Measurements from ENCODE around the gene SEMA4D.

SEMA4D gene

DNA sequence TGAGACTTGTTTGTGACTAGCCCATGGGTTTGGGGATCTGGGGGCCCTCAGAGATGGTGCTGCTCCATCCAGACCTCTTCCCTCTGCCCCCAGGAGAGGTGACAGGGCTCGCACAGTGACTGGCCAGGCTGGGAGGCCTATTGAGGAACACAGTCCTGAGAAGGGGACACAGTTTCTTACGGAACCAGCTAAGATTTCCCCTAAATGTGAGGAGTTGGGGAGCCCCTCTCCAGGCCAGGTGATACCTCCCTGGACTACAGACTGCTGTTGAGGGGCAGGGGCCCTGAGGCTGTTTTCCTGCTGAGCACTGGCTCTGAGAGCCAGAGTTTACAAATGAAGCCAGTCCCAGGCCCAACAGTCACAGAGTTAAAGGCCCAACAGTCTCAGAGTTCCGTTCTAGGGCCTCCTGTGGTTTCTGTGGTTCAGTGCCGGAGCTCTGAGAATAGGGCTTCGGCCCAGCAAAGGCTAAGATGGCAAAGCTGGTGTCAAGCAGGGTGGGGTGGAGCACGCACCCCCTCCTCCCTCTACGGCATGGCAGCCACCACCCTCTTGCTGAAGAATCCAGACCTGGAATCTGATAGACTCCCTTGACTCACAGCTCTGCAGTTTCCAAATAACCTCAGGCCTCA, 1.1 kb upstream of the SEMA4D start:
- H3K4me3 ChIP-seq (replicated peaks; ENCODE audit: low read depth, low read length), result no peak overlapping the region
- no peak for DNase-seq (ENCODE audit: extremely low read depth, low read depth)
- TF ChIP-seq, protein P1, sequence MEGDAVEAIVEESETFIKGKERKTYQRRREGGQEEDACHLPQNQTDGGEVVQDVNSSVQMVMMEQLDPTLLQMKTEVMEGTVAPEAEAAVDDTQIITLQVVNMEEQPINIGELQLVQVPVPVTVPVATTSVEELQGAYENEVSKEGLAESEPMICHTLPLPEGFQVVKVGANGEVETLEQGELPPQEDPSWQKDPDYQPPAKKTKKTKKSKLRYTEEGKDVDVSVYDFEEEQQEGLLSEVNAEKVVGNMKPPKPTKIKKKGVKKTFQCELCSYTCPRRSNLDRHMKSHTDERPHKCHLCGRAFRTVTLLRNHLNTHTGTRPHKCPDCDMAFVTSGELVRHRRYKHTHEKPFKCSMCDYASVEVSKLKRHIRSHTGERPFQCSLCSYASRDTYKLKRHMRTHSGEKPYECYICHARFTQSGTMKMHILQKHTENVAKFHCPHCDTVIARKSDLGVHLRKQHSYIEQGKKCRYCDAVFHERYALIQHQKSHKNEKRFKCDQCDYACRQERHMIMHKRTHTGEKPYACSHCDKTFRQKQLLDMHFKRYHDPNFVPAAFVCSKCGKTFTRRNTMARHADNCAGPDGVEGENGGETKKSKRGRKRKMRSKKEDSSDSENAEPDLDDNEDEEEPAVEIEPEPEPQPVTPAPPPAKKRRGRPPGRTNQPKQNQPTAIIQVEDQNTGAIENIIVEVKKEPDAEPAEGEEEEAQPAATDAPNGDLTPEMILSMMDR (IDR thresholded peaks at IDR 0.05; ENCODE audit: low read depth, low read length, missing control alignments), result no peak

DNA sequence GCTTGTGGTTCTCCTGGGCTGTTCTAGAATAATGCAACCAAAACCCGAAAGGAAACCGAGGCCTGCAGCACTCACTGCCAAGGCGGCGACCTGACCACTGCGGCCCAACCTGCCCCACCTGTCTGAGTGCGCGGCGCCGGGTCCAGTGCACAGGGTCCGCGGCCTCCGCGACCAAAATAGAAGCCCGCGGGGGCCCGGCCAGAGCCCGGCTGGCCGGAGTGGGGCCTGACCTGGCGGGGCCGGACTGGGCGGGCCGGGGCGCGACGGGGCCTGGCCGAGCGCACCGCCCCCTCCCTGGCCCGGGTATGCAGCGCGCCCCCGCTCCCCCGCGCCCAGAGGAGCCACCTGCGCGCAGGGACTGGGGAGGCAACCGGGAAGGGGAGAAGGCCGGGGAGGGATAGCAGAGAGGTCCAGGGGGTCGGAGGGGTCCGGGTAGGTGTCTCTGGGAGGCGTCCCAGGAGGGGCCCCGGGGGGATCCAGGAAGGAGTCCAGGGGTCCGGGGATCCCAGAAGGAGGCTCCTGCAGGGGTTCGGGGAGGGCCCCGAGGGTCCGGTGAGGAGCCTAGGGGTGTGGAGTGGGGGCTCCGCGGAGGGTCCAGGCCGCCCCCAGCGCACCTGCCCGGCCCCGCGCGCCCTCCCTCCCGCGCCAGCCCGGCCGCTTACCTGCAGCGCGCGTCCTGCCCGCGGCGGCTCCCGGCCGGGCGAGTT, 503 bp downstream of the SEMA4D start:
- TF ChIP-seq, protein P1 (IDR thresholded peaks at IDR 0.05; ENCODE audit: low read depth, low read length, missing control alignments), result no peak
- no peak for DNase-seq (ENCODE audit: extremely low read depth, low read depth)
- H3K4me3 ChIP-seq (replicated peaks; ENCODE audit: low read depth, low read length), result peak overlapping the region; percentile 57

DNA sequence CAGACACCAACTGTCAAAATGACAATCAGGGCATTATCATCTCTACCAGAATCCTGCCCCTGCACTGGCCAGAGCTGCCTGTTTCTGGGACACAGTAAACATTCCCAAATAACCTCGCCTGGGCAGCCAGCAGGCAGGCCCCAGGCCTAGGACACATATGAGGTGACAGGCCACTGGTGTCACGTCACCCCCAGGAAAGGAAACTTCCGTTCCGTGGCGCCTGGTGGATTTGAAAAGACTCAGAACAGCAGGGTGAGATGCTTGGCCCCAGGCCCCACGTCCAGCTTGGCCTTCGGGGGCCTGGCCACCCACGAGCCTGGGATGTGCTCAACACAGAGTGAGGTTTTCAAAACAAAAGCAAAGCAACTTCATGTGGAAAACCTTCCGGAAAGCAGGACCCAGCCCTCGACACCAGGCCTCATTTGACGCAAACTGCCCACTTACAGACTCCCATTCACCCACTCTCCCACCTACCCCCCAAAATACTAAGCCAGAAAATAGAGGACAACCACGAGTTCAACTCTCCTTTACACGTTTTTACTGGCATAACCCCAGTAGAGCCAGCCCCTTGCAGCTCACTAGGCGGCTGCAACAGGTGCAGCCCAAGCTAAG, 1.2 kb downstream of the SEMA4D start:
- DNase-seq (ENCODE audit: extremely low read depth, low read depth), result no peak
- TF ChIP-seq, protein P1 (IDR thresholded peaks at IDR 0.05; ENCODE audit: low read depth, low read length, missing control alignments), result no peak
- peak overlapping the region; percentile 57 for H3K4me3 ChIP-seq (replicated peaks; ENCODE audit: low read depth, low read length)

DNA sequence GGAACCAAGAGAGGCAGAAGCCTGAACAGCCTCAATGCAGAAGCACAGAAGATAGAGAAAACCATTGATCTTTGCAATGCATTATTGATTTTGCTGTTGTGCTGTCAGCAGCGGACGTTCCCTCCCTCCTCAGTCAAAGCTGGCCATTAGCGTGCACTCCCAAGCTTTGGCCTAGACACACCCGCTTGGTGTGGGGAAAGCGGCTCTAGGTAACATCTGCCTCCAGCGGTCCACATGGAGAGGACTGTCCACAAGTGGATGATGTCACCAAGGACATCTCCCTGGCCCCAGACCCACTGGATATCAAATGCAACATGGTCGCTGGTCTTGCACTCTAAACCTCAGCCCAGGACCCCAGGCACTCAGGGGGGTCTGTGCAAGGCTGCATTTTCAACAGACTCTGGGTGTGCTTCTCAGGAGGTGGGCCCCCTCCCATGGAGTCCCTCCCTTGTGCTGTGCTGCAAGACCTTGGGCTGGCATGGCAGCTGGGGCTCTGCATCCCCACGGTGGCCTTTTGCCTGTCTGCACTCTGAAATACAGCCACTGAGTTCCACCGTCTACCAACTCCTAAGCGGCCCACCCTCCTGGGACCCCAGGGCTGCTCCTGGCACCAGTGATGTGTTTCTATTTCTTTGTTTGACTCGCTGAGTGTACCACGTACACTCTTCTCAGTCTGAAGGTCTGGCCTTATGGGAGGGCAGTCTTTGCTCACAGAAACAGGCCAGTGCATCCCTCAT, 1.9 kb downstream of the SEMA4D start:
- no peak overlapping the region for H3K4me3 ChIP-seq (replicated peaks; ENCODE audit: low read depth, low read length)
- DNase-seq (ENCODE audit: extremely low read depth, low read depth), result no peak
- TF ChIP-seq, protein P1 (IDR thresholded peaks at IDR 0.05; ENCODE audit: low read depth, low read length, missing control alignments), result no peak

DNA sequence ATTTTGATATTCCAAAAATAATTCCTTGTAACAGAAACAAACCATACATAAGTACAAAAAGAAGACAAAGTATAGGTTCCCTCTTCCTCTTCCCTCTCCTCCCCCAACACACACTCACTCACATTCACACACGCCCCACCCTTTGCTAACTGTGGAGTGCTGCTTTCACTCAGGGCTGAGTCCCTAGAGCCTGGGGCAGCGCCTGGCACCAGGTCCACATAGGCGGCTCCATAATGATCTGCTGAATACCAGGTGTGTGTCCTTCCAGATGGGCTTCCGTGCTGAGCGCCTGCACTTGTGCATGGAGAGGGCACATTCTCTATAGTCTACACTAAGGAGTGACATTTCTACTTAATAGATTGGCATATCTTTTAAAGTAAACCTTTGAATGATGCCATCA, 3.7 kb downstream of the SEMA4D start:
- no peak for DNase-seq (ENCODE audit: extremely low read depth, low read depth)
- H3K4me3 ChIP-seq (replicated peaks; ENCODE audit: low read depth, low read length), result no peak overlapping the region
- TF ChIP-seq, protein P1 (IDR thresholded peaks at IDR 0.05; ENCODE audit: low read depth, low read length, missing control alignments), result no peak

DNA sequence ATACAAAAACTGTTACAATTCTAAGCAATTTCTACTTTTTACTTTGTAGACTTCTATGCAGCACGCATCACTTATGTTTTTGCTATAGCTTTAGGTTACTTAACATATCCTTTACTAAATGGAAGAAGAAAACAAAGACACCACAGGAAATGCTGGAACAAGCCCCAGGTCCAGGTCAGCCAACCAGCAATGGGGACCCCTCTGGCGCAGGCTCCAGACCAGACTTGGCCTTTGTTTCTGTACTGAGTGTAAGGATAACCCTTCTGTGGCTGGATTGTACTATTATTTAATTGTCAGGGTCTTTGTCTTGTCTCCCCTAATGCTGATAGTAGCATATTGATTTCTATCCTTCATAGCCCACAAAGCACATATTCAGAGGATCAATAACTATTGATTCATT, 4.2 kb downstream of the SEMA4D start:
- H3K4me3 ChIP-seq (replicated peaks; ENCODE audit: low read depth, low read length), result no peak overlapping the region
- TF ChIP-seq, protein P1 (IDR thresholded peaks at IDR 0.05; ENCODE audit: low read depth, low read length, missing control alignments), result no peak
- DNase-seq (ENCODE audit: extremely low read depth, low read depth), result no peak
